GM20000 (cell line): Measurements from ENCODE around the gene CLCN1.

Experiments used
- DNase-seq: peaks from one replicate; pipeline ENCODE4 v3.0.0; 2012; ENCODE audit warnings: low spot score
- CTCF ChIP-seq: IDR thresholded peaks from 2 replicates; pipeline ENCODE4 v1.5.1; 2012; ENCODE audit warnings: mild to moderate bottlenecking, control low read depth; ENCODE audit errors: extremely low read depth, missing control alignments

CLCN1 gene

GRCh38 chr7:143358626-143359025, 42.7 kb downstream of the CLCN1 start:
- no peak for DNase-seq
- TF ChIP-seq CTCF: no peak

GRCh38 chr7:143359771-143360353, 44.0 kb downstream of the CLCN1 start:
- no peak for DNase-seq
- no peak for TF ChIP-seq CTCF

GRCh38 chr7:143360788-143361551, 45.1 kb downstream of the CLCN1 start:
- TF ChIP-seq CTCF: no peak
- no peak for DNase-seq

- peak; percentile 63 for DNase-seq
- no peak for TF ChIP-seq CTCF
Measured at GRCh38 chr7:143361552-143362130, 45.7 kb downstream of the CLCN1 start.

- peak; percentile 69 for DNase-seq
- TF ChIP-seq CTCF: no peak
Measured at GRCh38 chr7:143362131-143363015, 46.5 kb downstream of the CLCN1 start, which contains the start of gene FAM131B. Gene FAM131B (minus strand): TSS chr7:143362713. CDS start chr7:143362603, 110 bp downstream.

- DNase-seq: no peak
- no peak for TF ChIP-seq CTCF
Measured at GRCh38 chr7:143363016-143363937, 47.4 kb downstream of the CLCN1 start.
